Occipital lobe (tissue), 2 donors: Measurements from ENCODE around the gene HOXB5. TPM values are rescaled to one million over a fixed set of nuclear protein-coding genes. Genes with fewer than 3 reads are reported as not detected.

Experiments
- DNase-seq: peaks from one replicate; lab custom pipeline; 2025; lab: John Stamatoyannopoulos, UW
- total RNA-seq: library from RNA; depleted of rRNA; stranded (reverse); fragments of >200 nt; gene quantifications from one replicate; pipeline ENCODE4 v1.2.3, GENCODE V29; 2014

HOXB5 gene
- total RNA-seq, 1 donor from 2014 or later, result not detected

DNA sequence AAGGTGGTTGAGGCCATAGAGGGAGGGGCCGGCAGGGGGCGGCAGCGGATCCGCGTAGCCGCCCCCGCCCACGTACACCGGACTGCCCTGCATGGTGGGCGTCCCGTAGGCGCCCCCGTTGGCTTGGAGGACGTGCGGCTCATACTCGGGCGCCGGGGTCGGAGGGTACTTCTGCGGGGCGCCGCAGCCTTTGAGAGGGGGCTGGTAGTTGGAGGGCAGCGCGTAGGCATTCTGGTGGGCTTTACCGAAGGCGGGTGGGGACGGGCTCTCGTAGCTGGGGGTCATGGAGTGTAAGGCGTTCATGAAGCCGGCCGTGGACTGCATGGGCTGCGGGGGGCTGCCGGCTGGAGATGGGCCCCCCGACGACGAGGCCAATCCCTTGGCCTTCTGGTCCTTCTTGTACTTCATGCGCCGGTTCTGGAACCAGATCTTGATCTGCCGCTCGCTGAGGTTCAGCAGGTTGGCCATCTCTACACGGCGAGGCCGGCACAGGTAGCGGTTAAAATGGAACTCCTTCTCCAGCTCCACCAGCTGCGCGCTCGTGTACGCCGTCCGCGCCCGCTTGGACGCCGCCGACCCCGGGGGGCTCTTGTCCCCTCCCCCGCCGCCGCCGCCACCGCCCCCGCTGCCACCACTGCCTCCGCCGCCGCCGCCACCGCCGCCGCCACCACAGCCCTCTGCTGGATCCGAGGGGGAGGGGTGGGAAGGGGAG lies 42.9 kb downstream of the HOXB5 start:
- no peak for DNase-seq

DNA sequence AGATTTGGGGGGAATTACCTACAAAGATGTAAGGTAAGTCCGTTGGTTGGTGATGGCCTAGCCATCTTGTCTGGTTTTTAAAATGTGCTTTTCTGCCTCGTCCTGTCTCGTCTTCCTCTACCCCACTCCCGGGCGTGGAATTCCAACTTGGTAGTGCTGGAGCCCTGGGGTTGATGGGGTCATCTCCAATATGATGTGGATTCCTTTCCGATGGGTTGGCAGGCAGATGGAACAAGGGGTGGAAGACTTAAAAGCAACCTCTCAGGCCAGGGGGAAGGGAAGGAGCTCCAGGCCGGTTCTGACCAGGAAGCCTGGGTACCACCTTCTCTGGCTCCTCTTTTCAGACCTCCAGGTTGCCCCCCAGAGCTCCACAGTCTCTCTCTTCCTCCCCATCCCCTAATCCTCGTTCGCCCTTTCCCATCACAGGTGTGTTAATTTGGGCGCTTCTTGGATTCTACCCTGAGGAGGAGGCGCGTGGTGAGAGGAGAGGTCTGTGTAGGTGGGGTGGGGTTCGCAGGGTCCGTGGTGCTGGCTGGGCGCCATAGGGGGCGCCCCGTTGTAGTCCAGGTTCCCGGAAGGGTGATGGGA lies 43.6 kb downstream of the HOXB5 start:
- DNase-seq, result no peak

DNA sequence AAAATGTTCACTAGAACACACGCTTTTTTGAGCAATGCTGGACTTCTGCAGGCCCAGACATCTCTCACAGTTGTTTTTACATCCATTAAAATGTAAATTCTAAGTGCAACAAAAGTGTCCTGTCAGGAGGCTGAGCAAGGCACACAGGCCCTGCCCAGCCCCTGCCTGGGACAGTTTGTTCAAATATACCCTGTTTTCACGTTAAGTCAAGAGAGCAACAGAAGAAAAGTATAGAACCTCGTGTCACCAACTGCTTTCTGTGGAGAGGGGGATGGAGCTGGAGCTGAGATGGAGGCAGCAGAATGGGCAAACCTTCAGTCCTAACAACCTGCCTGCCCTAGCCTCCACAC lies 44.3 kb downstream of the HOXB5 start:
- no peak for DNase-seq

DNA sequence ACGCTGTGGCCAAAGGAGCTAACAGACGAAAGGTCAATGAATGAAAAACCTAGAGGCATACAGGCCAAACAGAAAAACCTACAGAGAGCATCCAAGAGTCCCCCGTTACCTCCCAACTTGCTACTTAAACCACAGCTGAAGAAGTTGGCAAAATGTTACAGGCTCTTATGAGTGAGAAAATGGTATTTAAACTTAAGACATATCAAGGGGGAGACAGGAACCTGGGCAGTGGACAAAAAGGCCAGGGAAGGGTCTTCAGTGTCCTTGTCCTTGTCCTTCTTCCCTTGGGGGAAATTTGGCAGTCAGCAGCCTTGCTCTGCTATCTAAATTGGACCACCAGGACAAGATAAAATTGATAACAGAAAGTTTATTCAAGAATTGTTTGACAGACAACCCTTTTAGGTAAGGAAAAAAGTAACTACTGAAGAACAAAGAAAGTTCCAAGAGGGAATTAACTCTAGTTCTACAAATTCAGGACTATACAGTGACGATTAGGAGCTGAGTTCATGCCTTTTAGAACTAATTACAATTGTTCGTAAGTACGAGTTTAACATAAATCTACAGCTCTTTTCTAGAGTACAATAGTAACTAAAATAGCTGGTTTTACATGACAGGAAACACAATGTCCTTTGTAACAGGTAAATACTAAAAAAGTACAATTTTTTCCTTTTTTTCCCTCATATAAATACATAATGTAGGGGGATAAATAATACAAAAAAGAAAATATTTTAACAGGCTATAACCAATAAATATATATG lies 44.9 kb downstream of the HOXB5 start:
- DNase-seq, result no peak

DNA sequence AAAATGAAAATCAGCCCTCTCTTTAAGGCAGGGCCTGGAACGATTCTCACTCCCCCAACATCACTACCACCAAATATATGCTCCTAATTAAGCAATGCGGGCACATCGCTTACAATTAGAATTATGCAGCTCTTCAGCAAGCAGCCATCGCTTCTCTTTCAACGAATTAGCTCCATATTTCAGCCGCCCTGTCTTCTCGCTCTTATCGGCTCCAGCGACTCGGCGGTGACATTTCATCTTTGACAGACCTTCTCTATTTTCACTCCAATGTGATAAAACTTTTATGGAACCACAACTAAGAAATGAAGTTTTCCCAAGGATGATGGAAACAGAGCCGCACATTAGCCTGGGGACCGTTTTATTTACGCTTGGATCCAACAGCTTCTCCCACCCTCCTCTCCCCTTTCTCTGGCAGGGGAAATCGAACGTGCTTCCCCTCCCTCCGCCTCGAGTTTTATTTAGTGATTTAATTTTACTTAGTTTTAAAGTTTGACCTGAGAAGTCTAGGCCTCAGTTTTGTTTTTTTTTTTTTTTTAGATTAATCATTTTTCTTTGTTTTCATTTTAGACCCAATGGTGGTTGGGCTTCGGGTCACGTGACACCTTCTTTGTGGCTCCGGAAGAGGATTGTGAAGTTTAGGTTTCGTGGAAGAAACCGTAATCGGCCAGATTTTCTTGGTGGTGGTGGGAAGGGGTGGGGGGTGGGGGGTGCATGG lies 45.6 kb downstream of the HOXB5 start:
- no peak for DNase-seq

DNA sequence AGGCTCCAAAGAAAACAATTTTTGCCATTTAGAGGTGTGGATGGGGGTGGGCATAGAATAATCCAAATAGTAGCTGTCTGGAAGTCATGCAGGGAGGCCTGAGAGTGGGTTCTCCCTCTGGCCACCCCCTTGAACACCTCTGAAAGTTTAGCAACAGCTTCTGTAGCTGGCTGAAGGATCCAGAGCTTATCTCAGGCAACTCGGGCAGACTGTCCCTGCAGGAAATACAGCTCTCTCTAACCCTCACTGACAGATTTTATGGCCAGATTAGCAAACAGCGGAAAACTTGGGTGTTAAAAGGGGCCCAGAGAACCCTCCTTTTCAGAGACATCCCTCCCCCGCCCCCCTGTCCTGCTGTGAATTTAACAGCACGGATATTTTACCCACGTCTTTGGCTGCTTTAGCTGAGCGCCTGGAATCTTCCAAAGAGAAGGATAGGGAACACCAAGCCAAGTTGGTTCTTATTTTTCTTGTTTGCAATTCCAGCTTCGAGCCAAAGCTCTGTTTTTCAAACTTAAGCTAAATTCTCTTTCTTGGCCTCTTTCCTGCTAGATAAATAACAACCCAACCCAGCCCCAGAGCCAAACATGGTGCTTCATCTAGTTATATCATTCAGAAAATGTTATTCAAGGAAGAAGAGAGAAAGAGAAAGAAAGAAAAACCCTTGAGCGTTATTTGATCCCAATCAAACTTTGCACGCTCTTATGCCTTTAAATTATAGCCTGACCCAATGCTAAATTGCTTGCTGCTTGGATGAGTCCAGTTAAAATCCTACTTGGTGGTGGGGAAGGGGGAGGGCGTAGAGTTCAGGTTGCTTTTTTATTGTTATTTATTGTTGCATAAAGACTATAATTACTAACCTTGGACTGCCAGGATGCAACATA lies 46.4 kb downstream of the HOXB5 start:
- no peak for DNase-seq

DNA sequence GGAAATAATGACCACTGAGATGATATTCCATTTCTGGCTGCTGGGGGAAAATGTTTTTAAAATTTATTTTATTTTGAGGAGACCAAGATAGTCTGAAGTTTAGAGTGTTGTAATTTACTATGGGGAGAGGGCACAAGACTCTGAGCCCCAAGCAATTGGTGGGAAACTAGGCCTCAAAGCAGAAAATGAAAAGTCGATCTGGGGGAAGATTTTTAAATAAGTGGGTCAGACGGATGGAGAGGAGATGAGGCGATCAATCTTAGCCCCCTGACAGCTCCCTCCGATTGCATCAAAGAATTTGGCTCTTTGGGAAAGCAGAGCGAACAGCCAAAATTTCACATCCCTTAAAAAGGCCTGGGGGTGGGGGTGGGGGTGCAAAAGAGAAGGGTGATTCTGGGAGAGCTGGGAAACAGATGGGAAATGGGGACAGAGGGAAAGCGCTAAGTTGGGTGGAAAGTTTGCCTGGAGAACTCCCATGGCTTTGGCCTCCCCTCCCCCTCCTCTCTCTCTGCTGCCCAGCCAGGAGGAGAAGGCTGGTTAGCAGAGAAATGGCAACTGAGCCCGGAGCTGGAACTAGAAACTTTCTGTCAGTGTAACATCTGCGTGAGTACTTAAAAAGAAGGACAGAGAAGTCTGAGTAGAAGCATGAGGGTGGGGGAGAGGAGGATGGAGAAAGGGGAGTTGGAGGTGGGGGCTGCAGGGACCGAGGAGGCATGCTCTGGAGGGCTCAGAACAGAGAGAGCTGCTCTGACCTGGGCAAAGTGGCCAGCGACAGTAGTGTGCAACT lies 47.2 kb downstream of the HOXB5 start:
- no peak for DNase-seq

DNA sequence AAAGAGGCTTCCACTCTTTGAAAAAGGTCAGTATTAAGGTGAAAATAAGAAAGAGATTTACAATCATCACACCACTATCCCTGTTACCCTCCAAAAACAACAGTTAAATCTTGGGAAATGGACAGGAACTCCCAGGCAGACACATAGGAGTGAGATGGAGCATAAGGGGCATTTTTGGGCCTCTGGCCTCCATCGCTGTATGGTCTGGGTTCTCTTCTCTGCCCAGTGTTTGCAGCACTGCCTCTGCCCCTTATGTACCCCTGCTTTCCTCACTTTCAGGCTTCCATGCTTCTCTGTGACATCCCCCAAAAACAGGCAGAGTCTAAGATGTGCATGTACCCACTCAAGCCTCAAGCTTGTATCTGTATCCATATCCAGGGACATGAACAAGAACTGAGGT lies 48.0 kb downstream of the HOXB5 start:
- no peak for DNase-seq

DNA sequence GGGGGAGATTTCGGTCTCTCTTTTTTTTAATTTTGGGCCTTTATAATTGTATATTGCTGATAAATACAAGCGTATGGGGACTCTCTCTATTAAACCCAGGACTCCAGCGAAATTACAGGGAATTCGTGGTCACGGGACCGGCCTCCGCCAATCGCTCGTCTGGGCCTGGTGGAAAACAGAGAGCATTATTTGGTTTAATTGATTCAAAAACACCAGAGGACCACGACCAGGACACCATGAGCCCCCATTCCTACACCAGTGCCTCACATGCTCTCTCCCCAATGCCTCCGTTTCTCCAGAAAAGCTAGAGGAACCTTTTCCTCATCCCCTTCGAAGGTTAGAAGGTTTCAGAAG lies 48.6 kb downstream of the HOXB5 start, which contains the start of gene HOXB2:
Gene HOXB2 (minus strand): TSS at position 88 of the 354 bp plus-strand sequence. CDS start 198 bp downstream, outside the sequence.
- no peak for DNase-seq

DNA sequence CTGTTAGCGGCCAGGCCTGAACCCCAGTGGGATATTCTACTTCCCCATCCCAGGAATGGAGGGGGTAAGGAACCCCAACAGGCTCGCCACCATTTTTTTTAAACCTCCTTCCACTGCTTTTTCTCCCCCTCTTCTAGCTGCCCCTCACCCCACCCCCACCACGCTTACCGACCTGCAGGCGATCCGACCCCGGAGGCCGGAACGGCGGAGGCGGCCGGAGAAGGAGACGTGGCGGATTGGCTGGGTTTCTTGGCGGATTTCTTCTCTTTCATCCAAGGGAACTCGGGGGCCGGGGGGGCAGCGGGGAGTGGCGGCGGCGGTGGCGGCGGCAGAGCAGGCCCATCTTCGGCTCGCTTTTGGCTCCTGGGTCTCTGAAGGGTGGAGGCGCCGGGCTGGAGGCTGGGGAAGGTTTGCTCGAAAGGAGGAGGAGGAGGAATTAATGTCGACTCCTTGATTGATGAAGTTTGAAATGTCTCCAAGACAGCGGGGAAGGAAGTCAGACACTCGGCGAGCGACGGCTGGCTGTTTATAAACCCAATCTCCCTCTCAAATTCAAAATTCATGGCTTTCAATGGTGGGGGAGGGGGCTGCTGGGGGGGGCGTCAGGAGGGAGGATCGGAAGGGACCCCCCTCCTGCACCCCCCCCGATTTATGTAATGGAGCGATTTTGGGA lies 49.1 kb downstream of the HOXB5 start:
- DNase-seq, result no peak

DNA sequence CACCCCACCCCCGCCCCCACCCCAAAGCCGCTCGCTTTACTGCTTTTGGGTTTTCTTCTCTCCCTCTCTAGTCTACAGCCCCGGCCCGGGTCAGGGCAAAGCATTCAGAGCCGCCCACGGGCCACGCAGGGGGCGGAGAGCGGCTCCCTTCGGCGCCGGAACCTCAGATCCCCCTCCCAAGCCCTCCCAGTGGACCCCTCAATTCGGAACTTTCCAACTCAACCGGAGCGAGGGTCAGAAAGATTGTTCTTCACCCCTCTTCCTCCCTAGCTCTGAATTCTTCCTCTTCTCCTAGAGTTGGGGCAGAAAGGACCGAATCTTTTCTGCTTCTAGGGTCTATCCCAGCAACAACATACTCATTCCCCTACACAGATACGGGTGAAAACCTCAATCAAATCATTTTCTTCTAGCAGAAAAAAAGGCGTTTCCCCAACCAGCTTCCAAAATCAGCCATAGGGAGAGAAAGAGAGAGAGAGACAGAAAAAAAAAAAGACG lies 49.7 kb downstream of the HOXB5 start:
- no peak for DNase-seq

DNA sequence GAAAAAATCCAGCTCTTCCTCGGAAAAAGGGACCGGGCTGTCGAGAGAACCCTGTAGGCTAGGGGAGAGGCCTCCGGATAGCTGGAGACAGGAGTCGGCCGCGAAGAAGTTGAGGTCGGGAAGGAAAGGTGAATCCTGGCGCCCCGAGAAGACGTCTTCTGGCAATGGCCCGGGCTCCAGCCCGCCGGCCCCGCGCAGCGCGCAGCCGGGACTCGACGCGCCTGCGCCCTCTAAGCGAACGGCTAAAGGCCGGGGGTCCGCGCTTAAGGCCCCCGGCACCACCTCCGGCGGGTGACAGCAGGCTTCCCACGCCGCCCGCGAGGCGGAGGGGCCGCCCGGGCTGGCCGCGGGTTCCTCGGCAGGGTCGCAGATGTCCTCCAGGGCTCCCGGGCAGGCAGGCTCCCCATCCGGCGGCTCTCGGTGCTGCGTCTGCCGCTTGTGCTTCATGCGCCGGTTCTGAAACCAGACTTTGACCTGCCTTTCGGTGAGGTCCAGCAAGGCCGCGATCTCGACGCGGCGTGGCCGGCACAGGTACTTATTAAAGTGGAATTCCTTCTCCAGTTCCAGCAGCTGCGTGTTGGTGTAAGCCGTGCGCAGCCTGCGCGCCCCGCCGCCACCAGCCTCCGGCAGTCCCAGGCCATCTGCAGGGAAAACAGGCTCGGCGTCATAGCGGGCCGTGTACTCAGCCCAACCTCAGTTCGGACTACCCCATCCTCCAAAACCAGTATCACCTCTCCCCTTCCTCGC lies 50.3 kb downstream of the HOXB5 start:
- DNase-seq, result no peak

DNA sequence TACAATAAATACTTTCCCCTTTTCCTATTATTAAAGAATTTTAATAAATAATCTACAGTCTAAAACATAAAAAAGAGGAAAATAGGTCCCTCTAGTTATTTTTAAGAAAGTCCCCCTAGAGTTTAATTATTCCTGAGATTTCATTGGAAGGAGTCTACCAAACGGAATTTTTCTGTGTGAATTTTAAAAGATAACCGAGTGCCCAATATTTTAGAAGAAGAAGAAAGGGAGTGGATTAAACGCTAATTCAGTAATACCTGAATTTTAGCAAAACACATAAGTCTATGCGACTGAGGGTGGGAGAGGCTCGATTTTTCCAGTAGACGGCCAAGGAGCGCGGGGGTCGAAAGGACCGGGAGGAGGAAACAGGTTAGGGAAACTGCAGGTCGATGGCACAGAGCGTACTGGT lies 50.9 kb downstream of the HOXB5 start:
- no peak for DNase-seq

DNA sequence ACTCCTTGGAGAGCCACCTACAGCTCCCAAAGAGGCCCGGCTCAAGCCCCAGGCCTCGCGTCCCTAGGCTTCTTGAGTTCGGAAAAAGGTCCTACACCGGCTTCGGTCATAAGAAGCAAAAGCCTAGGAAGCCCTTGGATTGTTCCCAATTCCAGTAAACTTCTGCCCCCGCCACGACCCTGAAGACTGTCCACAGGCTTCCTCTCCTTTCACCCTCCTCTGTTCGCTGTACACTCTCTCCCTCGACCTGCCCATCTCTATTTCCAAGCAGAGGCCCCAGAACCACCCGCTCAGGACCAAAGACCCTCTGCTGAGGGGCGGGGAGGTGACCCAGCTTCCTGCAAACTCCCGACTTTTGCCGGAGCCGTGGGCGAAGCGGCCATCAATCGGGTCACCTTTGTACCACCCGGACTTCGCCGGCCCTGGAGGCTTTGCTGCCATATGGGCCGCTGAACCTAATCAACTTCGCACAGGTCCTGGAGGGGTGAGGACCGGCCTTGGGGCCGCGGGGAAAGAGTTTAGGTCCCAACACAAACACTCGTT lies 51.4 kb downstream of the HOXB5 start:
- DNase-seq, result no peak

DNA sequence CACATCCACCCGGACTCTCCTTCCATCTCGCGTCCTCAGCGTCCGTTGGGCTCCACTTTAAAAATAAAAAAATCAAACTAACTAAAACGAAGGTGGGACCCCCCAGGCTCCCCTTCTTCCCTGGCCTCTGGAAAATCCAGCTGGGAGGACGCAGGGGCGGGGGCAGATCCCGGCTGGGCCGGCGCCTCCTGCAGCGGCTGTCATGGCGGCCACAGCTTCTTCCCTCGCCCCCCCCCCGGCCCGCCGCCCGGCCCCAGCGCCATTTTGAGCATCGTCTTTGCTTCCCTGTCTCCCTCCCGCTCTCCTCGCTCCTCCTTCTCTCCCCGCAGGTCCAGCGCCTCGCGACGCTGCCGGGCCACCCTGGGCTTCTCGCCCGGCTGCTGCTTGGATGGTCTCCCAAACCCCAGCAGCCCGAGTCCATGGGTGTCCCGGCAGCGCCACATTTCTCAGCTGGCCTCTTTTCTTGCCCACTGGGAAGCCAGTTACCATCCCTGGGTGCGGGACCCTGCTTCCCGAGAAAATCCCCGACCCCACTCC lies 51.9 kb downstream of the HOXB5 start:
- DNase-seq, result no peak
